Colonic mucosa (tissue), 4 donors: Measurements from ENCODE around the gene RUNX3. TPM values are rescaled to one million over a fixed set of nuclear protein-coding genes. Genes with fewer than 3 reads are reported as not detected.

ENCODE experiments used
- DNase-seq: peaks from one replicate; pipeline ENCODE4 v3.0.0-alpha.2; 2020
- H3K27ac ChIP-seq: fragments of 200-600 bp; one replicate; pipeline ENCODE4 v1.8.0; 2021
- H3K27me3 ChIP-seq: fragments of 200-600 bp; one replicate; pipeline ENCODE4 v1.8.0; 2021
- H3K36me3 ChIP-seq: fragments of 200-600 bp; one replicate; pipeline ENCODE4 v1.8.0; 2021
- H3K4me1 ChIP-seq: fragments of 200-600 bp; one replicate; pipeline ENCODE4 v1.8.0; 2021; ENCODE audit warnings: mild to moderate bottlenecking
- H3K4me3 ChIP-seq: fragments of 200-600 bp; one replicate; pipeline ENCODE4 v1.8.0; 2021
- H3K9ac ChIP-seq, 2 donors: one replicate each; pipeline ENCODE4 v1.7.0; 2013; ENCODE audit warnings: control low read depth in 2 of 2, low read depth in 2 of 2, low read length in 2 of 2
- H3K9me3 ChIP-seq: fragments of 200-600 bp; one replicate; pipeline ENCODE4 v1.8.0; 2021
- CTCF ChIP-seq: fragments of 200-600 bp; IDR thresholded peaks from one replicate; pipeline ENCODE4 v1.8.0; 2022; ENCODE audit warnings: antibody characterized with exemption, mild to moderate bottlenecking
- intact Hi-C: fragments of 100-400 bp; cut with DNase I; formaldehyde crosslinking; loops from one replicate; pipeline ENCODE4 v1.14.1; 2022
- total RNA-seq, 2 donors: library from RNA; stranded (reverse); fragmentation: NEBNext Ultra II Directional in 1 of 2; extraction: Animal tissue kit (Norgen Biotek cat#: 25700) in 1 of 2; gene quantifications; one replicate each; pipeline ENCODE4 v1.2.1, GENCODE V29; 2021
- donor health status: healthy.
- donor health status: DM: no; HTN: no; CAD: no.
- donor health status: DM: no; HTN: no; CAD: no.

The RUNX3 gene
- total RNA-seq, 2 donors from 2014 or later: 1.6 to 3.2 TPM

GRCh38 chr1:24857507-24858133 lies 72.5 kb downstream of the RUNX3 start:
- no peak for DNase-seq
- Histone ChIP-seq H3K36me3 (no peaks in the 10 kb centered on the region), H3K27ac (no peak overlapping the region), H3K27me3 (no peaks in the 10 kb centered on the region), H3K9ac (no peak overlapping the region), H3K4me3 (no peak overlapping the region), H3K4me1 (peaks cover 6% of the 10 kb centered on the region), H3K9me3 (no peaks in the 10 kb centered on the region)
- TF ChIP-seq CTCF: no peak
- intact Hi-C loops: no loop called here

GRCh38 chr1:24856787-24857506 lies 73.1 kb downstream of the RUNX3 start:
- Histone ChIP-seq H3K4me1 (peaks cover 3% of the 10 kb centered on the region), H3K4me3 (no peak overlapping the region), H3K36me3 (no peaks in the 10 kb centered on the region), H3K27ac (no peak overlapping the region), H3K9ac (no peak overlapping the region), H3K27me3 (no peaks in the 10 kb centered on the region), H3K9me3 (no peaks in the 10 kb centered on the region)
- DNase-seq: no peak
- no peak for TF ChIP-seq CTCF
- intact Hi-C loops: no loop called here

GRCh38 chr1:24855474-24855873 lies 74.6 kb downstream of the RUNX3 start:
- Histone ChIP-seq H3K9ac (no peak overlapping the region), H3K9me3 (no peaks in the 10 kb centered on the region), H3K36me3 (no peaks in the 10 kb centered on the region), H3K4me1 (no peaks in the 10 kb centered on the region), H3K4me3 (no peak overlapping the region), H3K27ac (no peak overlapping the region), H3K27me3 (no peaks in the 10 kb centered on the region)
- intact Hi-C loops: no loop called here
- DNase-seq: no peak
- no peak for TF ChIP-seq CTCF

GRCh38 chr1:24853649-24854048 lies 76.4 kb downstream of the RUNX3 start:
- no peak for DNase-seq
- Histone ChIP-seq H3K27me3 (no peaks in the 10 kb centered on the region), H3K4me3 (no peak overlapping the region), H3K36me3 (no peaks in the 10 kb centered on the region), H3K4me1 (peaks cover 3% of the 10 kb centered on the region), H3K9ac (no peak overlapping the region), H3K27ac (no peak overlapping the region), H3K9me3 (no peaks in the 10 kb centered on the region)
- intact Hi-C loops: no loop called here
- no peak for TF ChIP-seq CTCF

- no peaks in the 10 kb centered on the region for H3K27me3 ChIP-seq
- no peak overlapping the region for H3K4me3 ChIP-seq
- intact Hi-C loops: no loop called here
- no peaks in the 10 kb centered on the region for H3K36me3 ChIP-seq
- H3K4me1 ChIP-seq: peaks cover 9% of the 10 kb centered on the region
- H3K9me3 ChIP-seq: no peaks in the 10 kb centered on the region
- DNase-seq: no peak
- H3K9ac ChIP-seq: no peak overlapping the region
- no peak overlapping the region for H3K27ac ChIP-seq
- TF ChIP-seq CTCF: no peak
These were observed 79.7 kb downstream of the RUNX3 start for GRCh38 chr1:24850328-24850920.
